ENCODE results near the gene FBXO22.
A peak's percentile ranks its signal among the peaks of the same experiment; 100 is the strongest.
"Not testable (repeated sequence)": the region's sequence is repeated elsewhere in the genome, so short reads cannot be mapped to it uniquely, and the experiment has no call there.

The FBXO22 gene

DNA sequence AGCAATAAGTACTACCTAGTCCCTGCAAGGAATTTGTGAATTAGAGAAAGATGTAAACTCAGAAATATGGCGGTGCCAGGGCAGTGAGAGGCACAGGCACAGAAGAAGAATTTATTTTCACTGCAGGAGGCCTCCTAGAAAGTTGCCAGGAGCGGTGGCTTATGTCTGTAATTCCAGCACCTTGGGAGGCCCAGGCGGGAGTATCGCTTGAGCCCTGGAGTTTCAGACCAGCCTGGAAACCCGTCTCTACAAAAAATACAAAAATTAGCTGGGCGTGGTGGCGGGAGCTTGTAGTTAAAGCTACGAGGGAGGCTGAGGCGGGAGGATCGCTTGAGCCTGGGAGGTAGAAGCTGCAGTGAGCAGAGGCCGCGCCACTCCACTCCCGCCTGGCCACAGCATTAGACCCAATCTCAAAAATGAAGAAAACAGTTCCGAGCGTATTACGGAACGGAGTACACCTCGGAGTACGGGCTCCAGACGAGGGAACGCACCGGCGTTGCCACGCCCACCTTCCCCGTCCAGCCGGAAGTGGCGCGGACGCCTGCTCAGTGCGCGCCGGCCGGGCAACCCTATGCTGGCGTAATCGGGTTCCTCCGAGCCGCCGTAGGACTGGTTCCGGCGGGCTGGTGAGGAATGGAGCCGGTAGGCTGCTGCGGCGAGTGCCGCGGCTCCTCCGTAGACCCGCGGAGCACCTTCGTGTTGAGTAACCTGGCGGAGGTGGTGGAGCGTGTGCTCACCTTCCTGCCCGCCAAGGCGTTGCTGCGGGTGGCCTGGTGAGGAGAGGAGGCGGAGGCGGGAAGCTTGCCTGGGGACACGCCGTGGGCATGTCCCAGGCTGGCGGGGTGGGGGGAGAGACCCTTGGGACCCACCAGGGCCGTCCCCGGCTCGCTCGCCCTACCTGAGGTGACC, at the start of gene FBXO22:
Gene FBXO22, plus strand, starts transcription at position 548 of the 909 bp plus-strand sequence. Its CDS starts 86 bp downstream, at position 634.
- DNase-seq (ENCODE audit: low read depth in 2 of 2, low spot score in 1 of 2) = peak; percentile 63 to 77

DNA sequence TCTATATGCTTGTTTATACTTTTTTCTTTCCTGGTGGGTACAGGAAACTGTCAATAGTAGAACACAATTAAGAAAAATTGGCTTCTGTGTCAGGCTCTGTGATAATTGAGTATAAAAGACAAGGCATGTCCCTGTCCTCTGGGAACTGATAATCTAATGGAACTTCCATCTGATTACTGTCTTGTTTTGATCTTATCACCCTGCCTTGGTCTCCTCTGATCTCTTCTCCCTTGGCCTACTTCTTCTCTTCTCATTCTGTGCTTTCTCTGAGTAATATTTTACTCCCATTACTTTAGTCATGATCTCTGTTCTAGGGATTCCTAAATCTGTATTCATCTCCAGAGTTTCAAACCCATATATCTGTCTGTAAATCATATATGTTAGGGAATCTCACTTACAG, 45.8 kb upstream of the FBXO22 start:
- DNase-seq (ENCODE audit: low read depth in 2 of 2, low spot score in 1 of 2) = no peak

DNA sequence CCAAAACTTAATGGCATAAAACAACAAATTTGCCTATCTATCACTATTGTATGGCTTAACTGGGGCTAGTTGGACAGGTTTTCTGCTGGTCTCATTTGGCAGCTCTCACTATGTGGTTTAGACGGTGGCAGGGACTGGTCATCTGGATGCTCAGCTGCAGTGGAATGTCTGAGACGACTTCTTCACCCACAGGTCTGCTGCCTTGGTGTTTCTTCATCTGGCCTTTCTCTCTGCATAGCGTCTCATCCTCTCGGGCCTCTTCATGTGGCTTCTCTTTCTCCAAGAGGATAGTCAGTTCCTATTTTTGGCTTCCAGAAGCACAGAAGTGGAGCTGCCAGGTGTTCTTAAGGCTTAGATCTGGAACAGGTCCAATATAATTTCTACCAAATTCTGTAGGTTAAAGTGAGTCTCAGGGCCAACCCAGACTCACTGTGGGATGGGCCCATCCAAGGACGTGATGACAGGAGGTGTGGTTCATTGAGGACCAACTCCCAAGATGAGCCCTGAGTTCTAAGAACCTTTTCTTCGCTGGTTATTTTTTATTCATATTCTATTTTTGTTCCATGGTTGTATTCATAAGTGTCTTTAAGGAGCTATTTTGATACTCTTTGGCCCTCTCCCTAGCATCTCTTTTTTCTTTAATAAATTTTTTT, 41.8 kb upstream of the FBXO22 start:
- no peak for DNase-seq (ENCODE audit: low read depth in 2 of 2, low spot score in 1 of 2)

DNA sequence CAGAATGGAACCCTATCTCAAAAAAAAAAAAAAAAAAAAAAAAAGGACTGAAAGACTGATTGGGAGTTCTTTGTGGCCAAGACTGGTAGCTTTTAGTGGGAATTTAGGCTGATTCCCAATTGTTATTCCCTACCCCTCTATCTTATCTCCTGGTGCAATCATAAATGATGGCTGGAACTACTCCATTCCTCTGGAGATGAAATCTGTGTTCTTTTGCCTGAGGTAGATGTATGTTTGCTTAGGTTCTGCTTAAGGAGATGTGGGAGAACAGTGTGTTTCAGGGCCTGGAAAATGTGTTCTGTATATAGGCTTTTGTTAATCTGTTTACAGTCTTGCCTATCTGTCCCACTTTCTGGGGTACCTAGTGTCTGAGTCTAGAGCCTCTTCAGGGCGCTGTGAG, 40.9 kb upstream of the FBXO22 start:
- no peak for DNase-seq (ENCODE audit: low read depth in 2 of 2, low spot score in 1 of 2)

DNA sequence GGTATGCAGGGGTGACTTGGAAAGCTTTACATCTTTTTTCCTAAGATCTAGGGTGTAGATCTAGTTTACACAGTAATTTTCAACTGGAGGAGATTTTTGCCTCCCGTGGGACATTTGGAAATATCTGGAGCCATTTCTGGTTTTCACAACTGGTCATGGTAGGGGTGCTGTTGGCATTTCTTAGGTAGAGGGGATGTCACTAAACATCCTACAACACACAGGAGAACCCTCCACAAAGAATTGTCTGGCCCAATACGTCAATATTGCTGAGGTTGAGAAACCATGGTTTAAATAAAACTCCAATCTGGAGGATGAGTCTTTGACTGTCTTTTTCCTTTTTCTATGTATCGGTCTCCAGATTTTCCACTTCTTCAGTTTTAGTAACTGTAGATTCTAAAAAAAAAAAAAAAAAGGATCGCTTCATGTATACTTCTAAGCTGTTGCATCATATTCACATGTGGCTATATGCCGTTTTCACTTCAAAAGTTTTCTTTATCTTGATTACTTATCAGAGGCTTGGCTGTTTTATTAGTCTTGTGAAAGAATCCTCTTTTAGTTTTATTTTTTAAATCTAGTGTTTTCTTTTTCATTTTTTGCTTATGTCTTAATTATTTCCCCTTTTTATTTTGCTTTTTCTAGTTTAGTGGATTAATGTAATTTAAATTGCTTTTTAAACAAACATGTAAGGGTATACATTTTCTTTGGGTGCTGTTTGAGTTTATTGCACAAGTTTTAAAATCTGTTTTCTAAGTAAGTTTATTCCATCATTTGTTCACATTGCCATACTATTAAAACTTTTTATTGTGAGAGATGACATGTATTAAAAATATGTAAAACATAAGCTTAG, 39.2 kb upstream of the FBXO22 start:
- no peak for DNase-seq (ENCODE audit: low read depth in 2 of 2, low spot score in 1 of 2)

DNA sequence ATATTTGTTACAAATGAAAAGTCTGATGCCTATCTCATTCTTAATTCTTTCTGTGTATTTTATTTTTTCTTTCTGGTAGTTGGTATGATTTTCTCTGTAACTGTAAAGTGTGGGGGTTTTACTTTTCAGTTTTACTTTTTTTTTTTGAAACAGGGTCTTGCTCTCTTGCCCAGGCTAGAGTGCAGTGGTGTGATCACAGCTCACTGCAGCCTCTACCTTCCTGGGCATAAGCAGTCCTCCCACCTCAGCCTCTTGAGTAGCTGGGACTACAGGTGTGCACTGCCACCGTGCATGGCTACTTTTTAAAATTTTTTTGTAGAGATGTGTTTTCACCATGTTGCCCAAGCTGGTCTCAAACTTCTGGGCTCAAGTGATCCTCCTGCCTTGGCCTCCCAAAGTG, 37.6 kb upstream of the FBXO22 start:
- not testable (repeated sequence) for DNase-seq (ENCODE audit: low read depth in 2 of 2, low spot score in 1 of 2)

DNA sequence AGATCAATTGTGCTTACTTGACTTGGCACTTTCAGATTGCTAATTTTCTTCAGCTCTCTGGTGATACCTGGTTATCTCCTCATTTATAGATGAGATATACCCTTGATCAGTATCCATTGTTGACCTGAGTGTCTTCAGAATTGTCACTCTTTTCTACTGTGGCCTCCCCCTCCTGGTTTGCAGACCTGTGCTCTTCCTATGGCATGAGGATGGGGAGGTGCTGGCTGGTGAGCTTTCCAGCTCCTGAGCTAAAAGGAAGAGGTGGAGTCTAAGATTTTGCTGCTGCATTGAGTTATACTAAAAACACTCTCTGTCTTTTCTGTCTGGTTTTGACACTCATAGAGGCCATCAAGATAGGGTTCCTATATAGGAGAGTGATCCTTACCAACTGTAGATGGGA, 36.8 kb upstream of the FBXO22 start:
- no peak for DNase-seq (ENCODE audit: low read depth in 2 of 2, low spot score in 1 of 2)

DNA sequence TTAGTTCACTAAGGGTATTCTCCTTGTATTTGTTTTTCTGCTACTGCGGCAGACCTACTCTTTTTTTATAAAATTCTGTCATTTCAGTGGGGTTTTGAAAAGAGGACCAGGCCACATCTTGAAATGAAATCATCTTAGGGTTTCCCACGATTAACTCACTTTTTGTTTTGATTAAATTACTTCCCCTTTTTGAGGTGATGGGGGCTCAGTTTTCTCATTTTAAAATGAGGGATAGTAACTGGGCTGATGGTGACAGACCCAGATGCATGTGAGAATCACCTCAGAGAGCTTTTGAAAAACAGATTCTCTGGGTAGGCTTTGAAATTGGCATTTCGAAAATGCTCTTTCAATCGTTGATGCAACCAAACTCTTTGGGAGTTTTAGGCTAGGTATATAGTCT, 36.2 kb upstream of the FBXO22 start:
- no peak for DNase-seq (ENCODE audit: low read depth in 2 of 2, low spot score in 1 of 2)

DNA sequence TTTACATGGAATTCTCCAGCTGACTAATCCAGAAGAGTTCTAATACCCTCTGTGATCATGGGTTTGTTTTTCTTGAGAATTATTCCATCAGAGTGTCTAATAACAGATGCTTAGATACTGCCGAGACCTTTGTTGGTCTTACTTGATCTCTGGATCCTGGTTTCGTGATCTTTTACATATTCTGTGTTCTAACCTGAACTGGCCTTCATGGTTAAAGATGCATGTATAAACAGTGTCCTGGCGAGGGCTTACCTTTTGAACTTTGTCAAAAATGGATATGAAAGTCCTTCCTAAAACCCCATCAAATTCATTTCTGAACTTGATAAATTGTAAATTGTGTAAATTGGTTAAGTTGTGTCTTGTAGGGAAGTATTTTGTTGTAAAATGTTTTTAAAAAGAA, 35.7 kb upstream of the FBXO22 start:
- no peak for DNase-seq (ENCODE audit: low read depth in 2 of 2, low spot score in 1 of 2)

DNA sequence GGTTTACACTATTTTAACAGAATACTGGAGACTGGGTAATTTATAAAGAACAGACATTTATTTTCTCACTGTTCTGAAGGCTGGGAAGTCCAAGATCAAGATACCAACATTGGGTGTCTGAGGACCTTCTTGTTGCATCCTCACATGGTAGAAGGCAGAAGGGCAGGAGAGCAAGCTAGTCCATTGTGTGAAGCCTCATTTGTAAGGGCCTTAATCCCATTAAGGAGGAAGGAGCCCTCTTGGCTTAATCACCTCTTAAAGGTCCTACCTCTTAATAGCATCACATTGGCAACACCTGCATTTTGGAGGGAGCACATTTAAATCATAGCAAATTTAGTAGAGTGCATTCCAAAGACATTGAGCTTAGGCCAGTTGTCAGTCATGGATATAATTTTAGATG, 34.2 kb upstream of the FBXO22 start:
- DNase-seq (ENCODE audit: low read depth in 2 of 2, low spot score in 1 of 2) = no peak

DNA sequence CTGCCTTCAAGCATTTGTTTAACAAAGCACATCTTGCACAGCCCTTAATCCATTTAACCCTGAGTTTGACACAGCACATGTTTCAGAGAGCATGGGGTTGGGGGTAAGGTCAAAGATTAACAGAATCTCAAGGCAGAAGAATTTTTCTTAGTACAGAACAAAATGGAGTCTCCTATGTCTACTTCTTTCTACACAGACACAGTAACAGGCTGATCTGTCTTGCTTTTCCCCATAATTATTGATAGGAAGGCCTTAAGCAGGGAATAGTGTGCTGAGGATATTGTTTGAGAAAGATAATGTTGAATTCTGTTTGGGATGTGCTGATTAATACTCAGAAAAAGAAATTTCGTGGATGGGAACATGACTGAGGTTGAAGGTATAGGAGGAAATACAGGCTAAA, 32.1 kb upstream of the FBXO22 start:
- not testable (repeated sequence) for DNase-seq (ENCODE audit: low read depth in 2 of 2, low spot score in 1 of 2)

DNA sequence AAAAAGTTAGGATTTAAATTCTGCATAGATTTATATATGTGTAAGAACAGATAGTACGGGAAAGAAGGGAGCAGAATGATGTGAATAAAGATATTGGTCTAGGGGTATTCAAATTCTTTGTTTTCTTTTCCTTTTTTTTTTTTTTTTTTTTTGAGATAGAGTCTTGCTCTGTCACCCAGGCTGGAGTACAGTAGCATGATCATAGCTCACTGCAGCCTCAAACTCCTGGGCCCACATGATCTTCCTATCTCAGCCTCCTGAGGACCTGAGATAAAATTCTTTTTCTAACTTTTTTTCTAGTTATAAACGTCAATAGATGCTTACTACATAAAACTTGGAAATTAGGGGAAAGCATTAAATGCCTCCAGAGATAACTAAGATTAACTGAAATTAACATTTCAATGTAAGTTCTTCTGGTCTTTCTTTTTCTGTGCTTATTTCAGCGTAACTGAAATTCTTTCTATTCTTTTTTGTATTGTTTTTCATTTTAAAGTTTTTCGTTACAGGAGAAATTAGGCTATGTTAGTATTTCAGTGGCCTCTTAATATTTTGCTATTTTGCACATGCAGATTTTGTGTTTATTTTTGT, 31.2 kb upstream of the FBXO22 start:
- DNase-seq (ENCODE audit: low read depth in 2 of 2, low spot score in 1 of 2) = no peak

DNA sequence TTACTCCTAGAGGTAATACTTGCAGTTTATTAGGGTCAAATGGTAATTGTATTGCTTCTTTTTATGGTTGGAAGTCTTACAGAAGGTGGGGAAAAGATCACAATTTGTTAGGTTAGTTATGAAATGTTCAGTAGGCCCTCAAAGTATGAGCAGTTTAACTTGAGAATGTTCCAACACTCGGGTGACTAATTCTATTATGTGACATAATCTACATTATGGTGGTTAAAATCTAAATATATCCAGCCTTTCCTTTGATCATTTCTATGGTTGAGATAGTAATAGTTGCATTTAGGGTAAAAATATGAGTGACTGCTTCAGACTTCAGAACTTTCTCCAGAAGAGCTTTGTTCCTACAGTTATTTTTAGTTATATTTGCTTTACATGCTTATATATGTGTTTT, 19.6 kb upstream of the FBXO22 start:
- no peak for DNase-seq (ENCODE audit: low read depth in 2 of 2, low spot score in 1 of 2)

DNA sequence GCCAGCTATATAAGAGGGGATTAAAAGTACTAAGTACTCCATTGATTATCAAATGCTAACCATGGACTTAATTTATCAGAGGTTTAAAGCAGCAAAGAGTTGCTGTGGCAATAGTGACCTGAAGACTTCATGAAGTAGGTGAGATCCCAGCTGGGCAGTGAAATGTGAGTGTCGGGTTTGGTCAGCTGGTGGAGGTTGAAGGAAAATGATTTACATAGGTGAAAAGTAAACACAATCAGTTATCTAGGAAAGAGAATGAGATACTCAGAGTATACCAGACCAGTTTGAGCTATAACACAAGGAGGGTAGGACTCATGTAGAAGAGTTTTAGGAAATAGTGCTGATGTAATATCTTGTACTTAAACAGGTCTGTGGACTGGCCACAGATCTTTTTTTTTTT, 16.5 kb upstream of the FBXO22 start:
- DNase-seq (ENCODE audit: low read depth in 2 of 2, low spot score in 1 of 2) = no peak

DNA sequence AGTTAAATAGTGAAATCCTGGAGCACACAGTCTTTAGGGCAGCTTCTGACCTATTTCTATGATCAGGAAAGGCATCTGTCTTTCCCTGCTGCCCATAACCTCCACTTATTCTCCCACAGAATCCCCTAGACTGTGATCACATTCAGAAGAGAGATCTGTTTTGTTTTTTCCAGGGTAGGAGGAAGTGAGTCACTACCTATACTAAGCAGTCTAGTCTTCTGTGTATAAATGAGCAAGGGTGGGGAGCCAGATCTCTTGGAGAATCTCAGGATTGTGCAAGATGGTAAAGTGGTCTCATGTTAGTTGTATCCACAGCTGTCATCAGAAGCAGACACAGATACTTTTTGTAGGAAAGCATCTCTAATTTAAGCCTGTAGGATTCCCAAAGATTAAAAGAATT, 11.8 kb upstream of the FBXO22 start:
- DNase-seq (ENCODE audit: low read depth in 2 of 2, low spot score in 1 of 2) = no peak

DNA sequence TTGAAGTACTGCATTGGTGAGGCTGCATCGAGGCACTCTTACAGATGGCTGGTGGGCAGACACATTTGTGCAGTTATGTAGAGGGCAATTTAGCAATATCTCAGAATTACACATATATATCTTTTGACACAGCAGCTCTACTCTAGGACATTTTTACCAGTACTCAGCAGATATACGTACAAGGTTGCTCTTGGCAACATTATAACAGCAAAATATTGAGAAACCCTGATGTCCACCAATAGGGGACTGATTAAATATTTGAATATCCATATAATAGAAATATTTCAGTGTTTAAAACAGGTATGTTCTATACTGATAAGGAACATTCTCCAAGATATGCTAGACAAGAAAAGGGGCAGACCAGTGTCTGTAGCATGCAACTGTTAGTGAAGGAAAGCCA, 7.9 kb upstream of the FBXO22 start:
- DNase-seq (ENCODE audit: low read depth in 2 of 2, low spot score in 1 of 2) = no peak

DNA sequence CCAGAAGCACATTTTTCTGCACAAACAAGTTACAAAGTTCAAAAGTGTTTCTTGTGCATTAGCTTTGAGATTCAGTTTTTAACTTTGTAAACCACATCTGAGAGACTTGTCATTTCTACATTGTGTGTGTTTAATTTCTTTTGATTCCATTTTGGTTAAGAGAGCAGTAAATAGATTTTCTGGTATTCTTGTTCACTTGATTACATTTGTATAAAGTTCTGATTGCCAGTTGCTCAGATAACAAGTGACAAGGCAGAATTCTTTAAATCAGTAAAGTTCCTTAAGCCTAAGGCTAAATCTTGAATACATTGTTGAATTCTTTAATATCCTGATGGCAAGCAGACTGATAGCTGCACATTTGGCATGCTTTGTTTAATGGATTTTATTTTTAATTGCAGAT, 3.1 kb upstream of the FBXO22 start:
- no peak for DNase-seq (ENCODE audit: low read depth in 2 of 2, low spot score in 1 of 2)

DNA sequence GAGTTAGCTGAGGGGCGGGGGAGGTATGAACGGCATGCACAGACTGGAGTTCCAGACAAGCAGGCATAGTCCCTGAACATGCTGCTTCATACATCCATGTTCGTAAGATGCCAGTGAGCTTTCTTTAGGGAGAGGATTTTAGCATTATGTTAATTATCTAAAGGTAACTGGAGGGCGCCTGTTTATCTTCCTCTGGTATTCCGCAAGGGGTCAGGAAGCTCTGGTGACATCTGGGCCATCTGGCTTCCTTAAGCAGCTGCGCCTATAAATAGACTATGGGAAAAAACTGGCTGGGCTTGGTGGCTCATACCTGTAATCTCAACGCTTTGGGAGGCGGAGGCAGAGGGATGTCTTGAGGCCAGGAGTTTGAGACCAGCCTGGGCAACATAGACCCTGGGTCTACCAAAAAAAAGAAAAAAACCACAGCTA, 1.5 kb upstream of the FBXO22 start:
- no peak for DNase-seq (ENCODE audit: low read depth in 2 of 2, low spot score in 1 of 2)

DNA sequence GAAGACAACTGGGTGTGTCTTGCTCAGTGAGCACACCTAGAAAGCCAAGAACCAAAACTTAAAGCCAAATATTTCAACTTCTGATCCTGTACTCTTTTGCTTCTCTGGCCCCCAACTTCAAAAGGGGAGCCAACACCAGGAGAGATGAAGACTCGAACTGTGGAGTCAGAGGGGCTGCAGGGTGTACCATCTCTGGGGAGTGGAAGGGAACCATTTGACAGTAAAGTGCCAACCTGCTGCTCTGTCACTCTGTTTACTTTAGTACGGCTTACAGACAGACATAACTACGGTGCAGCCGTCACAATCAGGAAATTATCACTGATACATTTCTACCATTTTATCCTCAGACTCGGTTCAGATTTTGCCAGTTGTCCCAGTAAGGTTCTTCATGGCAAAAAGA, 1.6 kb downstream of the FBXO22 start:
- no peak for DNase-seq (ENCODE audit: low read depth in 2 of 2, low spot score in 1 of 2)

DNA sequence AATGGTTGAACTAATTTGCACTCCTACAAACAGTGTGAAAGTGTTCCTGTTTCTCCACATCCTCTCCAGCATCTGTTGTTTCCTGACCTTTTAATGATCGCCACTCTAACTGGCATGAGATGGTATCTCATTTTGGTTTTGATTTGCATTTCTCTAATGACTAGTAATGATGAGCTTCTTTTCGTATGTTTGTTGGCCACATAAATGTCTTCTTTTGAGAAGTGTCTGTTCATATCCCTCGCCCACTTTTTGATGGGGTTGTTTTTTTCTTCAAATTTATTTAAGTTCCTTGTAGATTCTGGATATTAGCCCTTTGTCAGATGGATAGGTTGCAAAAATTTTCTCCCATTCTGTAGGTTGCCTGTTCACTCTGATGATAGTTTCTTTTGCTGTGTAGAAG, 6.7 kb downstream of the FBXO22 start:
- DNase-seq (ENCODE audit: low read depth in 2 of 2, low spot score in 1 of 2) = not testable (repeated sequence)

DNA sequence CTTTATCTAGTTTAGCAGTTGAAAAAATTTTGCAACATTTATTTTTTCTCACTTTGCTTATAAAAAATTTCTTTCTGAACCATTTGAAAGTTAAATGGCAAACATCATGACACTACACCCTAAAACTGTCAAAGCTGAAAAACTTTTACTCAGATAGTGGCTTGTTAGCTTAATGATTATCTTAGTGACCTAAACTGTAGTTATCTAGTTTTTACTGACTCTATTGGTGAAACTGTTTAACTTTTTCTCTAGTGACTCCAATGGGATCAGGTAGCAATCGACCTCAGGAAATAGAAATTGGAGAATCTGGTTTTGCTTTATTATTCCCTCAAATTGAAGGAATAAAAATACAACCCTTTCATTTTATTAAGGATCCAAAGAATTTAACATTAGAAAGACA, 13.3 kb downstream of the FBXO22 start:
- DNase-seq (ENCODE audit: low read depth in 2 of 2, low spot score in 1 of 2) = no peak
